ENCODE data around the gene GSTO2.
A peak's percentile ranks its signal among the peaks of the same experiment; 100 is the strongest.

GSTO2 gene

GRCh38 chr10:104262055-104262454 is 6.9 kb upstream of the GSTO2 start:
- ChIA-PET CTCF (interaction anchor here (1.4 to 3.8 kb wide), 3 partner anchors 12 to 217 kb away, joined by 3 to 28 read pairs (median 8); no protein-coding TSS in a partner anchor), POLR2A (no interaction called here)
- no peak for DNase-seq (ENCODE audit: low read depth, low spot score)
- no peak overlapping the region for H3K4me3 ChIP-seq (ENCODE audit: low read depth, low read length)
- no peak for TF ChIP-seq CTCF (IDR thresholded peaks at IDR 0.05; ENCODE audit: insufficient read depth, low read length, missing control alignments)

- TF ChIP-seq CTCF (IDR thresholded peaks at IDR 0.05; ENCODE audit: insufficient read depth, low read length, missing control alignments) = no peak
- H3K4me3 ChIP-seq (ENCODE audit: low read depth, low read length) = no peak overlapping the region
- ChIA-PET POLR2A (no interaction called here), CTCF (interaction anchor here (1.1 to 3.8 kb wide), 3 partner anchors 9 to 40 kb away, joined by 3 to 28 read pairs (median 8); no protein-coding TSS in a partner anchor)
- DNase-seq (ENCODE audit: low read depth, low spot score) = no peak
Observed at GRCh38 chr10:104264783-104265182, 4.2 kb upstream of the GSTO2 start.

GRCh38 chr10:104267721-104268404 is 1.1 kb upstream of the GSTO2 start:
- DNase-seq (ENCODE audit: low read depth, low spot score) = no peak
- peak overlapping the region; percentile 83 for H3K4me3 ChIP-seq (ENCODE audit: low read depth, low read length)
- TF ChIP-seq CTCF (IDR thresholded peaks at IDR 0.05; ENCODE audit: insufficient read depth, low read length, missing control alignments) = no peak
- CTCF ChIA-PET = interaction anchor here (1.2 to 1.4 kb wide), 2 partner anchors 13 to 84 kb away, joined by 3 to 7 read pairs; partner anchors contain the start of gene GSTO1
- POLR2A ChIA-PET = interaction anchor here (1.4 kb wide), 1 partner anchor 13 kb away, joined by 4 read pairs; the partner anchor contains the start of gene GSTO1

GRCh38 chr10:104268405-104268712 is 625 bp upstream of the GSTO2 start:
- TF ChIP-seq CTCF (IDR thresholded peaks at IDR 0.05; ENCODE audit: insufficient read depth, low read length, missing control alignments) = no peak
- CTCF ChIA-PET = no interaction called here
- DNase-seq (ENCODE audit: low read depth, low spot score) = no peak
- peak overlapping the region; percentile 83 for H3K4me3 ChIP-seq (ENCODE audit: low read depth, low read length)
- POLR2A ChIA-PET = interaction anchor here (1.0 to 1.9 kb wide), 3 partner anchors 9 to 14 kb away, joined by 3 to 5 read pairs (median 3); partner anchors contain the start of gene GSTO1

- no peak for DNase-seq (ENCODE audit: low read depth, low spot score)
- CTCF ChIA-PET = interaction anchor here (1.1 to 12.9 kb wide), 16 partner anchors 11 to 387 kb away, joined by 3 to 557 read pairs (median 12); partner anchors contain the start of genes CFAP58 and GSTO1
- POLR2A ChIA-PET = interaction anchor here (0.8 to 2.3 kb wide), 7 partner anchors 18 to 78 kb away, joined by 3 to 14 read pairs (median 4); partner anchors contain the start of genes GSTO1 and ITPRIP
Observed at GRCh38 chr10:104273286-104273685, 4.3 kb downstream of the GSTO2 start.

More at GRCh38 chr10:104273286-104273685, 4.3 kb downstream of the GSTO2 start:
- H3K4me3 ChIP-seq (ENCODE audit: low read depth, low read length) = no peak overlapping the region
- no peak for TF ChIP-seq CTCF (IDR thresholded peaks at IDR 0.05; ENCODE audit: insufficient read depth, low read length, missing control alignments)

All from AG04449 (cell line).